LNCAP (cell line): ENCODE results near the gene HEMK1.

ENCODE experiments used
- TF ChIP-seq, protein P1 (sequence below): fragments of 450-650 bp; IDR thresholded peaks from 2 replicates; pipeline ENCODE4 v1.5.1; 2017; ENCODE audit warnings: mild to moderate bottlenecking

The HEMK1 gene

DNA sequence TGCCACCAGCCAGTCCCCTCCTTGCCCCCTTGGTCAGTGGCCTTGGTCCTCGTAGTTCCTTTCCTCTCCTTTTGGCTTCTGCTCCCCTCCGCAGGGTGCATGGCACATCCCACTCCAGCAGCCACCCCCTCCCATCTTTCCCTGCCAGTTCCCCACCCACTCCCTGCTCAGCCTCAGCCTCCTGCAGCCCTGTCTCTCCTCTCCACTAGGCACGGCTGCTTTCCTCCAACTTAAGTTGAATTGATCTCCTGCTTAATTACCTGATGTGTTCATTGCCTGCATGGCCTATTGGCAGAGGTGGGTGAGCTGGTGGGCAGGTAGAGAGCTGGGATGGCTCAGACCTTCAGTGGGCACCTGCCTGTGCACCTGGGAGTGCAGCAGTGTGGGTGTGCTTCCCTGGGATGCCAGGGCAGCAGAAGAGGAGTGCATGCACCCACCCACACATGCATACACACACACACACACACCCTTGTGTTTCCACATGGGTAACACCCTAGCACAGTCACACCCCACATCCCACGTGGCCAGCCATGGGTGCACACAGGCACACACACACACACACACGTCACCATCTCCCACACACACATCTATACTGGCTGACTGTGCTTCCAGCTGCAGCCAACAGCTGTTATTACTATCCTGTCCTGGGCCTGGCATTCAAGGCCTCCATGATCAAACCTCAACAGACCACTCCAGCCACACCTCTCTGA is 32.7 kb upstream of the HEMK1 start:
- TF ChIP-seq, protein P1, sequence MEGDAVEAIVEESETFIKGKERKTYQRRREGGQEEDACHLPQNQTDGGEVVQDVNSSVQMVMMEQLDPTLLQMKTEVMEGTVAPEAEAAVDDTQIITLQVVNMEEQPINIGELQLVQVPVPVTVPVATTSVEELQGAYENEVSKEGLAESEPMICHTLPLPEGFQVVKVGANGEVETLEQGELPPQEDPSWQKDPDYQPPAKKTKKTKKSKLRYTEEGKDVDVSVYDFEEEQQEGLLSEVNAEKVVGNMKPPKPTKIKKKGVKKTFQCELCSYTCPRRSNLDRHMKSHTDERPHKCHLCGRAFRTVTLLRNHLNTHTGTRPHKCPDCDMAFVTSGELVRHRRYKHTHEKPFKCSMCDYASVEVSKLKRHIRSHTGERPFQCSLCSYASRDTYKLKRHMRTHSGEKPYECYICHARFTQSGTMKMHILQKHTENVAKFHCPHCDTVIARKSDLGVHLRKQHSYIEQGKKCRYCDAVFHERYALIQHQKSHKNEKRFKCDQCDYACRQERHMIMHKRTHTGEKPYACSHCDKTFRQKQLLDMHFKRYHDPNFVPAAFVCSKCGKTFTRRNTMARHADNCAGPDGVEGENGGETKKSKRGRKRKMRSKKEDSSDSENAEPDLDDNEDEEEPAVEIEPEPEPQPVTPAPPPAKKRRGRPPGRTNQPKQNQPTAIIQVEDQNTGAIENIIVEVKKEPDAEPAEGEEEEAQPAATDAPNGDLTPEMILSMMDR = no peak

DNA sequence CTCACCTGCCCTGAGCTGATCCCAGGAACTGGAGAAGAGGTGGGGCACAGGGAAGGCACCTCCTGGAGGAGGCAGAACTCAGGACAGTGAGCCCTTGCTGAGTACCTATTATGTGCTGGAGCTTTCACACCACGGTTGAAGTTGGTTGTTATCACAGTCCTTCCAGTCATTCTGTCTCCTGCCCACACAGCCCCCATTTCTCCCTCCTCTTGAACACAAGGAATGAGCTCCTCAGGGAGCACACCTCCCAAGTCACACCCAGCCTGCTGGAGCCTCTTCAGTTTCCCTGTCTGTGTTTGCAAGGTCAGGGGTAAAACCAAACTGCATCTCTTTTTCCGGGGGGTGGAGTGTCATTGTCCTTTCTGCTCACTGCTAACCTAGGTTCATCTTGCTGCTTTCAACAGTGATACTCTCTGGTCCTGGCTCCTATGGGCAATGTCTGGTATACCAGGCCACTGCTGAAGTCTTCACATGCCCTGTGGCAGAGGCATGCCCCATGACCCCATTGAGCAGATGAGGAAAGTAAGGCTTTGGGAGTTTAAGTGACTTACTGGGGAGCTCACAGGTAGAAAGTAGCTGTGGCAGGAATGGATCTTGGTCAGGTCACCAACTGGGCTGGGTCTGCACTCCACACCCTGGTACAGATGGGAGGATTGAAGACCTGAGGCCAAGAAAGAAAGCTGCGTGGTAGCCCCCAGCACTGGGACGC is 31.7 kb upstream of the HEMK1 start:
- TF ChIP-seq, protein P1 = no peak

DNA sequence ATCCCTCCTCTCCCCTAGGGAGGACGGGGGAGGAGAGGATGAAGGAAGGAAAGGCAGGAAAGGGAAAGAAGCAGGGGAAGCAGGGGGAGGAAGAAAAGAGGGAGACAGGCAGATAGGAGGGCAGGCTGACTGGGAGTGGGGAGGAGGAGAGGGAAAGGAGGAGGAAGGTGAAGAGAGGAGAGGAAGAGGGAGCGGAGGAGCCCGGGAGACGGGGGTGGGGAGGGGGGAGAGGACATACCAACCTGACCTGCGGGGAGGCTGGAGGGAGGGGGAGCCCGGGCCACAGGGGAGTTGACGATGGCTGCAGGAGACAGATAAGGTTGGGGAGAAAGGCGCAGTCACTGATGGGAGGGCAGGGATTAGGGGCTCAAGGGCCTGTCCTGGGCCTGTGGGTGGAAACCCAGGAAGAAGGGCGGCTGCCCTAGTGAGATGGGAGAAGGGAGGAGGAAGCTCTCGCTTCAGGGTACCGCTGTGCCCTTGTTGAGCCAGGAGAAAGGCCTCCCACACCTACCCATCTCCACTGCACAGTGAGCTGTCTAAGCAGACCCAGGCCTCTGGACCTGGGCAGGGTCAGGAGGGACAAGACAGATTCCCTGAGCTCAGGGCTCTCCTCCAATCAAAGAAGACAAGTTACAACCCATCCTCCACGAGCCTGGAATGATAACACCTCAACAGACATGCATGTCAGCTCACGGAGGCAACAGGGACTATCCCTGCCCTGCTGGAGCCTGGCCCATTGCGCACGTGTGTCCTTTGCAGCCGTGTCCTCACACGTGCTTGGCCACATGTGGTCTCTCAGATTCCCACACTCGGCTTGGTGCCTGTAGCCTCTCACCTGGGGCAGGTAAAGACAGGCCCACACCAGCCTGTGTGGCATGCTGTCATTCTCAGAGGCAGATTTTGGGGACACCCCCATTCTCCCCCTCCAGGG is 29.7 kb upstream of the HEMK1 start:
- TF ChIP-seq, protein P1 = no peak

DNA sequence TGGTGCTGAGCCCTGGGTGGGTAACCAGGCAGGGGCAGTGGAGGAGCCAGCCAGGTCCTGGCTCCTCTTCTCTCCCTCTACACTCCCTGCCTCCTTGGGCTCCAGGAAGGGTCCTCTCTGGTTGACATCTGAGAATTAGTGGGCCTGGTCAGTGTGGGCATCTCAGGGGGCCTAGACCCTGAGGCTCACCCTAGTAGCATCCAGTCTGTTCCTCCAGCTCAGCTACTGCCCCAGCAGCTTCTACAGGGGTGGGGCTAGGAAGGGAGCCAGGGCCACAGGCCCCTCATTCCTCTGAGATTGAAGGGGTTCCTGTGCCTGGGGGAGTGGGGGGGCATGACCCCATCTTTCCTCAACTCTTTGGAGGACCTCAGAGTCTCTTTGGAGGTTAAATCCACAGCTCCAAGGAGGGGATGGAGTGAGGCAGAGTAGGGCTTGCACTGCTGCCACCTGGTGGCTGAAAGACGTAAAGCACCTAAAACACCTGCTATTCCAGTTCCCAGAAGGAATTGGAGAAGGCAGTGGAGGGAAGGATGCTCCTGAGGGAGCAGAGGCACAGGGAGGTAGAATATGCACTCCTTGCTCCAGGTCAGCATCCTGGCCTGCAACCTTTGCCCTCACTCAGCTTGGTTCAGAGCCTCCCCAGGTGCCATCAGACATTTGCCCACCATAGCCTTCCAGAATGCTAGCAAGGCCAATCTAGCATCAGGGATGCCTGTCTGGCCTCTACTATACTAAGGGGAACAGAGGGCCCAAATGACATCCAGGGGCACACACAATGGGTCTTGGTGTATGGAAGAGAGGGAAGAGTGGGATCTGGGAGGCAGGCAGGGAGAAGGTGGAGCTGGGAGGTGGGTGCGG is 26.9 kb upstream of the HEMK1 start:
- TF ChIP-seq, protein P1 = peak; percentile 84

DNA sequence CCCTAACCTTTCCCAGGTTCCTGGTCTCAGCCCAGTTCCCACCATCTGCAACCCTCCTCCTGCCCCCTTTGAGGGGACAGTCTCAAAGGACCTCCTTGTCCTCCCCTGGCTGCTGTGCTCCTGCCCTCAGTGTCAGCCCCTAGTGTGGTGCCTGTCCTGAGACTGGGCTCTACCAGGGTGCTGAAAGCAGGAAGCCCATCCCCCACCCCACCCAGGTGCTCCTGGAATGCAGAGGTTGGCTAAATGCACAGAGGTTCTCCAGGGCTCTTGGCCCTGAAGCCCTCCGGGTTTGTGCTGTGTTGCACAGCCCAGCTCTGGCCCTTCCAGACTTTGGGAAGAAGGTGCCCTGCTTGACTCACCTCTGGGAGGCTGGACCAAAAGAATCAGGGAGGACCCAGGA is 23.5 kb upstream of the HEMK1 start:
- TF ChIP-seq, protein P1 = no peak

DNA sequence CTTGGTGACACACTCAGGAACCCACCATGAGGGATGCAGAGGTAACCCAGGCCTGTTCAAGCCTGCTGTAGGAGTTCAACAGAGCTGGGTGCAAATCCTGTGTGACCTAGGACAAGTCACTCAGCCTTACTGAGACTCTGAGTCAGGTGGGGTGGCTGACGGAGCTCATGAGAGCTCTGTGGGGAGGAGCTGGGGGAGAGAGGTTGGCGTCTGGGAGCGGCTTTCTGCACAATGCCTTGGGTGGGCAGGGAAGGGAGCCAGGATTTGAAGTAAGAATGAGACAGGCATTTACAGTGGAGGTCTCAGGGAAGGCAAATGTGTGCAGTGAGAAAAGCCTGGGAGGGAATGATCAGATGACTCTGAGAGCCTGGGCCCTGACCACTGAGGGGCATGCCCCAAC is 20.1 kb upstream of the HEMK1 start:
- TF ChIP-seq, protein P1 = no peak
